GM18951 (cell line): Measurements from ENCODE around the gene NFIC.
"Not testable (repeated sequence)": the region's sequence is repeated elsewhere in the genome, so short reads cannot be mapped to it uniquely, and the experiment has no call there.

Experiments used
- POLR2A ChIP-seq: IDR thresholded peaks from 4 replicates; pipeline ENCODE4 v1.6.1; 2011; ENCODE audit warnings: mild to moderate bottlenecking; ENCODE audit not compliant: insufficient read length, insufficient read depth; ENCODE audit errors: extremely low read depth
- in situ Hi-C: fragments of 300-500 bp; cut with MboI; formaldehyde crosslinking; loops from one replicate; pipeline ENCODE4 v1.12.0; 2022; ENCODE audit warnings: low sequenced_read_pairs, mixed read lengths, inconsistent platforms; ENCODE audit not compliant: unreplicated experiment

Gene NFIC

GRCh38 chr19:3451451-3451866, 85.1 kb downstream of the NFIC start:
- no peak for TF ChIP-seq POLR2A

GRCh38 chr19:3452171-3452941, 86.0 kb downstream of the NFIC start:
- no peak for TF ChIP-seq POLR2A
- in situ Hi-C loops = no loop called here

More at GRCh38 chr19:3451451-3451866, 85.1 kb downstream of the NFIC start:
- in situ Hi-C loops = no loop called here

- in situ Hi-C loops = not testable (repeated sequence)
Observed at GRCh38 chr19:3452942-3453214, 86.5 kb downstream of the NFIC start.

GRCh38 chr19:3453840-3454239, 87.5 kb downstream of the NFIC start:
- TF ChIP-seq POLR2A = no peak
- in situ Hi-C loops = no loop called here

- TF ChIP-seq POLR2A = no peak
- in situ Hi-C loops = no loop called here
Observed at GRCh38 chr19:3454656-3455392, 88.4 kb downstream of the NFIC start.

- in situ Hi-C loops = no loop called here
- no peak for TF ChIP-seq POLR2A
Observed at GRCh38 chr19:3455393-3455955, 89.1 kb downstream of the NFIC start.

GRCh38 chr19:3455960-3456601, 89.7 kb downstream of the NFIC start:
- no peak for TF ChIP-seq POLR2A

GRCh38 chr19:3456925-3457527, 90.6 kb downstream of the NFIC start:
- no peak for TF ChIP-seq POLR2A
- in situ Hi-C loops = no loop called here

More at GRCh38 chr19:3455960-3456601, 89.7 kb downstream of the NFIC start:
- in situ Hi-C loops = no loop called here

GRCh38 chr19:3457528-3458228, 91.3 kb downstream of the NFIC start:
- no peak for TF ChIP-seq POLR2A
- in situ Hi-C loops = no loop called here

- TF ChIP-seq POLR2A = no peak
- in situ Hi-C loops = no loop called here
Observed at GRCh38 chr19:3458229-3459088, 92.1 kb downstream of the NFIC start.

- in situ Hi-C loops = no loop called here
- TF ChIP-seq POLR2A = no peak
Observed at GRCh38 chr19:3459089-3459881, 92.9 kb downstream of the NFIC start.
